Activated CD8-positive, alpha-beta memory T cell treated with anti-CD3 and anti-CD28 coated beads for 36 hours (primary cell): Measurements from ENCODE around the gene GLG1. TPM values are rescaled to one million over a fixed set of nuclear protein-coding genes. Genes with fewer than 3 reads are reported as not detected.

Experiments
- CTCF ChIA-PET: fragments of 350-600 bp; sonication (Branson Sonifier 250); formaldehyde crosslinking; loops from one replicate; lab custom pipeline; 2021; ENCODE audit warnings: antibody characterized with exemption; lab: Charles Lee
- POLR2A ChIA-PET: fragments of 350-600 bp; sonication (Branson Sonifier 250); formaldehyde crosslinking; loops from one replicate; lab custom pipeline; 2021; ENCODE audit warnings: antibody characterized with exemption; lab: Charles Lee
- total RNA-seq, 2 experiments: library from RNA; stranded (reverse); gene quantifications; one replicate each; pipeline ENCODE4 v1.2.3, GENCODE V29; 2021

The GLG1 gene
- total RNA-seq, 2 experiments from 2014 or later = 48.7 to 49.4 TPM

- CTCF ChIA-PET = interaction anchor here (0.8 to 1.4 kb wide), 3 partner anchors 18 to 66 kb away, joined by 3 to 4 read pairs (median 3); no protein-coding TSS in a partner anchor
- POLR2A ChIA-PET = no interaction called here
Measured at GRCh38 chr16:74623214-74623838, 16.4 kb upstream of the GLG1 start.

DNA sequence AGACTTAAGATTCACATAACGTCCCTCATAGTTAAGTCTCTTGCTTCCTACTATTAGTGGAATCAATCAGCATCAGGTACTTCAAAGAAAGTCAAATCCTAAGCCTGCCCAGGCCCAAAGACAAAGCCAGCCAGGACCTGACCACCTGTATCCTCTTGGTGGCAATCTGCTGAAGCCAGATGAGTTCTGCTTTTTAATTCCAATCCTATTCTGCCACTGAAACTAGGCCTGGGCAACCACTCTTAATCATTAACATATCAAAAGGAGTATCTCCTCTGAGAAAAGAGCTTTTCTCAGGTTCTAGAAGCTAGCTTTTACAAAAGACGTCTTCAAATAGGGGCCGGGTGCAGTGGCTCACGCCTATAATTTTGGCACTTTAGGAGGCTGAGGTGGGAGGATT is 15.1 kb upstream of the GLG1 start:
- ChIA-PET CTCF (interaction anchor here (1.4 kb wide), 1 partner anchor 48 kb away, joined by 4 read pairs; no protein-coding TSS in a partner anchor), POLR2A (no interaction called here)

- ChIA-PET POLR2A (interaction anchor here (0.6 to 1.0 kb wide), 2 partner anchors 10 to 49 kb away, joined by 4 read pairs; partner anchors contain the start of genes GLG1 and RFWD3), CTCF (interaction anchor here (1.7 kb wide), 1 partner anchor 10 kb away, joined by 7 read pairs; the partner anchor contains the start of gene GLG1)
Measured at GRCh38 chr16:74617206-74617788, 10.4 kb upstream of the GLG1 start.

DNA sequence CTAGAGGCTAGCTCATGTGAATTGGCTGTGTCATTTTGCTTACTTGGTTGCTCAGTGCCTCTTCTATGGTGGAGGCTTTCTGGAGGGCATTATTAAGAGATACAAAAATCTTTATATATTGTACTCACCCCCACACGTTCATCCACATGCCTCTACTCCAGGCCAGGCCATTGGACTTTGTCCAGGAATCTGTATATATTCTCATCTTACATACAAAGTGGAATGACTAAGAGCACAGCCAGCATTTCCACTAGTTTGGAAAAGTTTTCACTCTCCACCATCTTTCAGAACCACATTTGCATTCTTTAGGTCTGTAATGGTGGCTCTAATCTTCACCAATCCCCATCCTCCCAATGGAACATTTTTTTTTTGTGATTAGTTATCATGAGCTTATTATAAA is 4.8 kb upstream of the GLG1 start:
- ChIA-PET CTCF (no interaction called here), POLR2A (no interaction called here)

- ChIA-PET CTCF (interaction anchor here (0.7 to 2.4 kb wide), 3 partner anchors 8 to 856 kb away, joined by 3 to 7 read pairs (median 3); partner anchors contain the start of gene TMEM170A), POLR2A (interaction anchor here (0.6 kb wide), 1 partner anchor 48 kb away, joined by 9 read pairs; no protein-coding TSS in a partner anchor)
Measured at GRCh38 chr16:74608944-74609343, 2.0 kb upstream of the GLG1 start.

- ChIA-PET POLR2A (interaction anchor here (0.6 to 1.1 kb wide), 2 partner anchors 48 to 93 kb away, joined by 3 to 9 read pairs; no protein-coding TSS in a partner anchor), CTCF (interaction anchor here (0.7 to 2.4 kb wide), 3 partner anchors 9 to 856 kb away, joined by 3 to 7 read pairs (median 3); partner anchors contain the start of gene TMEM170A)
Measured at GRCh38 chr16:74608381-74608780, 1.5 kb upstream of the GLG1 start.

DNA sequence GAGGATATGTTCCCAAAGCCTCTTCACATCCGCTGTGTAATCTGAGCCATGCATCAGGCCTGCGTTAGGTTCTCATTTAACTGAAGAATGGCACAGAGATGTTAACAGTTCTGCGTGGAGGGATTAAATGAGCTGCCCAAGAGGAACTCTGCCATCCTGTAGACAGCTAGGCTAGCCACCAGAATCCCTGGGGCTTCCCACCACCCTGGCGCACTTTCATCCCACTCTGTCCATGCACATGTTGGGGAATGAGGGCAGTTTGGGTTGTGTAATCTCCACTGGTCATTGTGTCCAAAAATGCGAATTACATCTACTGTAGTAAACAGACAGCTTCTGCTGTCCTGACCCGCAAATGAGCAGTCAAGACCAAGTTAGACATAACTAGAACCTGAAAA is 1.0 kb upstream of the GLG1 start:
- POLR2A ChIA-PET = interaction anchor here (1.1 kb wide), 1 partner anchor 93 kb away, joined by 3 read pairs; no protein-coding TSS in a partner anchor
- CTCF ChIA-PET = interaction anchor here (1.0 to 2.4 kb wide), 2 partner anchors 9 to 19 kb away, joined by 3 to 7 read pairs; no protein-coding TSS in a partner anchor

GRCh38 chr16:74607310-74607961 is 522 bp upstream of the GLG1 start:
- POLR2A ChIA-PET = interaction anchor here (1.0 to 1.1 kb wide), 4 partner anchors 10 to 310 kb away, joined by 3 to 11 read pairs (median 4); partner anchors contain the start of gene RFWD3
- CTCF ChIA-PET = interaction anchor here (1.4 to 2.4 kb wide), 2 partner anchors 10 to 18 kb away, joined by 3 to 7 read pairs; no protein-coding TSS in a partner anchor

GRCh38 chr16:74605746-74606520 is 981 bp downstream of the GLG1 start:
- CTCF ChIA-PET = no interaction called here
- POLR2A ChIA-PET = interaction anchor here (0.6 to 1.1 kb wide), 2 partner anchors 86 to 309 kb away, joined by 4 read pairs; no protein-coding TSS in a partner anchor

DNA sequence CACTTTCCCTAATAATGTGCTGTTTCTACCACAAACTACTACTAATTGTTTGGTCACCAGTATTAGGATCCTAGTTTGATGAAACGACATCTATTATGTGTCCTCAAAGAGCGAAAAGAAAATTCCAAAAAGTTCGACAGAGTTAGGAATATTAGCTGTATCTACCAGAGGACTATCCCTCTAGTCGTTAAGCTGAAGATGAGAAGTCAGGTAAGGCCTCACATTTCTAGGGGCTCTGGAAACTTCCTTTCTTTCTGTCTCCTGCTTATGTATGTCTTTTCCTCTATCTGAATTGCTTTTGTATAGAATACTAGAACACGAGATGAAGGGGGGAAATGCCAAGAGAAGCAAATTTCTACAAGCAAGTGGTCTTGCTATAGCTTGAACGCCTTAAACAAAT is 1.6 kb downstream of the GLG1 start:
- POLR2A ChIA-PET = interaction anchor here (0.6 kb wide), 1 partner anchor 86 kb away, joined by 4 read pairs; no protein-coding TSS in a partner anchor
- CTCF ChIA-PET = no interaction called here

GRCh38 chr16:74603848-74604247 is 3.1 kb downstream of the GLG1 start:
- ChIA-PET POLR2A (interaction anchor here (0.6 kb wide), 1 partner anchor 79 kb away, joined by 3 read pairs; no protein-coding TSS in a partner anchor), CTCF (no interaction called here)

DNA sequence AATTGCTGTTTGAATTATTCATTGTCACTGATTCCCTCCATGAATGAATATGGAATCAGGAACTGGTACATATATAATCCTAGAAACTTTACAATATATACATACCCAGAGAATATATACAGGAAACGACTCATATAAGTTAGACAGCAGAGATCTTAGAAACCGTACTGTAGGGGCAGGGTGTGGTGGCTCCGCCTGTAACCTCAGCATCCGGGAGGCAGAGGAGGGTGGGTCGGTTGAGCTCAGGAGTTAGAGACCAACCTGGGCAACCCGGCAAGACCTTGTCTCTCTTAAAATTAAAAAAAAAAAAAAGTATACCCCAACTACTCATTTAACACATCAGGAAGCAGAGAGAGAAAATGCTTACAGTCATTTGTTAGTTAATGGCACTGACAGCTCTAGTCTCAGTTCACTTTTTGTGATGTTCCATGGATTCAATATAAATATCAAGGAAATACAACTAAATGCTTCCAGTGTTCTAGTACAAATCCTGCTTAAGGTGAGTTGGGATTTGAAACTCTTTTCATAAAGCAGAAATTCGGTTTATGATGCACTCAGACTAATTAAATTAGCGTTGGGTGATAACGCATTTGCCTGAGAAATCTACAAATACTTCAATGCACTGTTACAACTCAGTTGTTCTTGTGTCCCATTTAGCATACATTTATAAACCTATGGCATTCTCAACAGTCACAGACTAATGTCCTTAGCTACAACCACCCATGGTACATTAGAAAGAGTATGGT is 5.6 kb downstream of the GLG1 start:
- POLR2A ChIA-PET = interaction anchor here (0.5 to 0.7 kb wide), 2 partner anchors 23 to 116 kb away, joined by 3 to 4 read pairs; no protein-coding TSS in a partner anchor
- CTCF ChIA-PET = interaction anchor here (0.6 to 0.7 kb wide), 2 partner anchors 25 to 119 kb away, joined by 3 read pairs; no protein-coding TSS in a partner anchor

- ChIA-PET POLR2A (no interaction called here), CTCF (interaction anchor here (0.6 kb wide), 1 partner anchor 47 kb away, joined by 4 read pairs; no protein-coding TSS in a partner anchor)
Measured at GRCh38 chr16:74596586-74596985, 10.3 kb downstream of the GLG1 start.

- ChIA-PET POLR2A (interaction anchor here (0.6 kb wide), 1 partner anchor 292 kb away, joined by 3 read pairs; no protein-coding TSS in a partner anchor), CTCF (no interaction called here)
Measured at GRCh38 chr16:74592847-74593246, 14.1 kb downstream of the GLG1 start.

- POLR2A ChIA-PET = no interaction called here
Measured at GRCh38 chr16:74591876-74592650, 14.9 kb downstream of the GLG1 start.

DNA sequence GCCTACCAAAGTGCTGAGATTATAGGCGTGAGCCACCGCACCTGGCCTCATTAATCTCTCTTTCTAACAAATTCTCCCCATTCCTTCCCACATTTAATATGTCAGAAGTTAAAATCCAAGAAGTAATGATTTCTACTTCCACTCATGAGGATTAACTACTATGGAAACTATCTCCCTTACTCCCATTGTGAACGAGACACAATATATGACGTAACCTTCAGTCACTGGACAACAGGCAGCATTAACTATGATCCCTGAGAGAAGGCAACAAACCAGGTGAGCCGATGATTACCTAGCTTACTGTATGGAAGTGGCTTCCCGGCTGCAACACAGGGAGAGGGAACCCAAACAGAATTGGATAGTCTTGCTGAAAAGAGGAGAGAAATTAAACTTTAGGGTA is 20.0 kb downstream of the GLG1 start:
- ChIA-PET CTCF (no interaction called here), POLR2A (no interaction called here)

More at GRCh38 chr16:74591876-74592650, 14.9 kb downstream of the GLG1 start:
- CTCF ChIA-PET = no interaction called here
